GM19025 (cell line): ENCODE results near the gene SDHA.
"Not testable (repeated sequence)": the region's sequence is repeated elsewhere in the genome, so short reads cannot be mapped to it uniquely, and the experiment has no call there.

Source experiments
- ATAC-seq: cut with Tn5 transposase; IDR thresholded peaks from one replicate; pipeline ENCODE4 v1.9.1; 2021; ENCODE audit warnings: mild to moderate bottlenecking, low read depth, moderate library complexity; ENCODE audit not compliant: unreplicated experiment

Gene SDHA

DNA sequence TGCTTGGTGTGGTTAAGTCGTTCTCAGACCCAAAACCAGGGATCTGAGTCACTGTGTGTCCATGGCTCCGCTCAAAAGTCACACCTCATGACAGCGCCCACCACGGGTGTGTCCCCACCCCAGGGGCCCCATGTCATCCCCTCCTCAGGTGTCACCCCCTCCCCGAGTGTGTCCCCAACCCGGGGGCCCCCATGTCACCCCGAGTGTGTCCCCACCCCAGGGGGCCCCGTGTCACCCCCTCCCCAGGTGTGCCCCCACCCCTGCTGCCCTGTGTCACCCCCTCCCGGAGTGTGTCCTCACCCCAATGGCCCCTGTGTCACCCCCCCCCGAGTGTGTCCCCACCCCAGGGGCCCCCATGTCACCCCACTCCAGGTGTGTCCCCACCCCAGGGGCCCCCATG is 21.8 kb upstream of the SDHA start:
- no peak for ATAC-seq

DNA sequence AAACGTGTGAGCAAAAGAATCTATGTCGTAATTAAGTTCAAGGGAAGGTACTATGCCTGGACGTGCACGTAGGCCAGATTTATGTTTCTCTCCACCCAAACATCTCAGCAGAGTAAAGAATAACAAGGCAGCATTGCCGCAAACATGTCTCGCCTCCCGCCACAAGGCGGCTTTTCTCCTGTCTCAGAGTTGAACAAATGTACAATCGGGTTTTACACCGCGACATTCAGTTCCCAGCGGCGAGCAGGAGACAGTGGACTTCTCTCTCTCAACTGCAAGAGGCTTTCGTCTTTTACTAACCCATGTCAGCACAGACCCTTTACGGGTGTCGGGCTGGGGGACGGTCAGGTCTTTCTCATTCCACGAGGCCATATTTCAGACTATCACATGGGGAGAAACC is 21.1 kb upstream of the SDHA start:
- ATAC-seq: not testable (repeated sequence)

DNA sequence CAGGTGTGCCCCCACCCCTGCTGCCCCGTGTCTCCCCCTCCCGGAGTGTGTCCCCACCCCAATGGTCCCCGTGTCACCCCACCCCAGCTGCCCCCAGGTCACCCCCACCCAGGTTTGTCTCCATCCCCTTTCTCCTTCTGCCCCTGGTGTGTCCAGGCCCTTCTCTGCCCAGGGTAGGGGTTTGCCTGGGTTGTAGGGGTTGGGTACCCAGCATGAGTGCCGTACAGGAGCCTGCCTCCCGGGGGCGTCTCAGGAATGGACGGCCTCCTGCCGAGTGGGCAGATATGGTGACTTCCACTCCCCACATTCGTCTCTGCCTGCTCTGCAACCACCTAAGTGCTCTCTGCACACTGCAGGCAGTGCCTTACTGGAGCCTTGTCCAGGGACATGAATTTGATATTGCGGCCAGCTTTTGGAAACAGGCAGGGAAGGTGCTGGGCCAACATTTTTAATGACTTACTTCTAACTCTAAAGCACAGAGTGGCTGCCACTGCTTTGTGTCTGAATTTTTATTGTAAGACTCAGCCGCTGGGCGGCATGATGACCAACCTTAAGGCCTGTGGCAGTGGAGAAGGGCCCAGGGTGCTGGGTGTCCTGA is 20.1 kb upstream of the SDHA start:
- ATAC-seq: no peak

DNA sequence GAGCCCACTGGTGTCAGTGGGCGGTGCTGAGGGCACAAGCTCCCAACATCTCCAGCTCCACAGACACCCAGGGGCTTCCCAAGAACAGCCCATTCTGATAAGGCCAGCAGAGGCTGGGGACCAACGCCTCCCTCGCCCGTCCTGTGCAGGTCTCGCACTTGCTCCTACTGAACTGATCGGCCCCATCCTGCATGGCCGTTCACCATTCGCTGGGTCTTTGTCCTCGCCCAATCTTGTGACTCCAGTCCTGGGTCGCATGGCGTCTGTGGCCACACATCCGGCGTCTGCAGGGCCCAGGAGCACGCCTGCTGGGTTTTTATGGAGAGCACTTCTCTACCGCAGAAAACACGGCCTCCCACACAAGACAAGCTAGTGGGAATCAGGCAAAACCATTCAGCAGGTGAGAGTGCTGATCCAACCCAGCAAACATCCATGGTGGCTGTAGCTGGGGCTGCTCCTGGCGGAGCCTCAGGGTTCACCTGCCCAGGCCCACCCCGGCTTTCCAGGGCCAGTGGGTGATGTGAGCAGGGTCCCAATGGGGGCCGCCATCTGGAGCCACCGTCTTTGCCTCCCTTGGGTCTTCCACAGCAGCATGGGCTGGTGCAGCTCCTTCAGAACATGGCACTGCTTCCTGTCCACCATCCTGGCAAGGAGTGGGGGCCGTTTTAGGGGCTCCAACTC is 19.5 kb upstream of the SDHA start:
- ATAC-seq: no peak

DNA sequence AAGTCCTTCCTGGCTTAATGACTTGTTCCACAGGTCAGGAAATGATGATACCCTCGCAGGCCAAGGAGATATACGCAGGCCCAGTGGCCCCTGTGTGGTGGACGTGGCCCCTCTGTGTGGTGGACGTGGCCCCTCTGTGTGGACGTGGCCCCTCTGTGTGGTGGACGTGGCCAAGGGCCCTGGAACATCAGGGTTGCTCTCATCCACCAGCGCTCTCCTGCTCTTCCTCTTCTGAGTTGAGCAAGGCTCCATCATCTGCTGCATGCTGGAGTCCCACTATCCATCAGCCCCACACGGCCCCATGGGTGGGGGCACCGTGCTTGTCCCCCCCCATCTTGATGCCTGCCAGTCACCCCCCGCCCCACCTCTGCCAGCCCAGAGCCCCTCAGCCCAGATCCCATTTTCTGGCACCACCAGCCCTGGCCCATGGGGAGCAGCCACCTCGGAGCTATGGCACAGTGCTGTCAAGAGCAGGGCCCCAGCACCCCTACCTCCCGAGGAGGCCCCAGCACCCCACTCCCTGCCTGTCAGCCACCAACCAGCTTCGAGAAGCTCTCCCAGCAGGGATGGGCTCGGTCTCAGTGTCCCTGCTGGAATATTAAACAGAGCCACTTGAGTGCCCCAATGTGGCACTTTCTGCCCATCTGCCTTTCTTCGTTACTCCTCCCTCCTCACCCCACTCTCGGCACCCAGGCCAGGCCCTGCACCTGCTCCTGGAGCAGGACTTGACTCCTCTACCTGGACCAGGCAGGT is 18.7 kb upstream of the SDHA start:
- no peak for ATAC-seq

DNA sequence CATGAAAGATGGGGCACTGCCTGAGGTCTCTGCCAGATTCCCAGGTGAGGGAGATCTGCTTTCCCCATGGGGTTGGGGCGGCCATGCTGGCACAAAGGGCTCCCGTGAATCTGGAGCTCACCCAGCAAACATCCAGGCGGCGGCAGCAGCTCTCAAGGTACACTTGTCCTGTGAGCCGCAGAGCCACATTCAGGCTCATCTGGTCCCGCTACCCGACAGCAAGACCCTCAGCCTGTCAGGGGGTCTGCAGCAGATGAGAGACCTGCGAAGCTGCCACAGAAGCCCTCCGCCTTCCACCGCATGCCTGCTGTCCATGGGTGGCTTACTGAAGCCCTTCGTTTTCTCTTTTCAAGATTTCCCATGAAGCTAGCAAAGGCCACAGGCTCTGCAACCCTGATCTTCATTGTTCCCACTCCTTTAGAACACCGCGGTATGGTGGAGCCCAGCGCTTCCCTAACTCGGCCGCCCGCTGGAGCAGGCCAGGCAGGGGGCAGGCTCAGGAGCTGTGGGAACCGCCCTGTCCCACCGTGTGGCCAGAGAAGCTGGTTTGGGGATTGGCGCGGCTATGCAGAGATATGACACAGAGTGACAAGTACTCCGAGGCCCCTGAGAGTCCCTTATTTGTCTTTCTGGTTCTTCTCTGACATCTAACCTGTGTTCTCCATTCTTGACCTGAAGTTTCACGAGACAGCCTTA is 18.0 kb upstream of the SDHA start:
- ATAC-seq: no peak

DNA sequence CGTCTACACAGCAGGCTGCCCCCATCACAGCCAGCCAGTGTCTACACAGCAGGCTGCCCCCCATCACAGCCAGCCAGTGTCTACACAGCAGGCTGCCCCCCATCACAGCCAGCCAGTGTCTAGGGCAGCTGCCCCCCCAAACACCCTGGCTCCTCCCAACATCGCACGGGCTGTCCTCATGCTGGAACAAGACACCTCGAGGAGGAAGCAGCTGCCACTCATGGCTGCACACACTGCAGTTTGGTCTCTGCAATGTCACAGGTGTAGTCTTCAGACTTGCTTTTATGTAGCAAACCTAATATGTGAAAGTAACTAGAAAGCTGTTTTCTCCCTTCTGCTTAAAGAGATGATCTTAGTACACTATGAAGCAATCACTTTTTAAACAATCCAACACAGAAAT is 17.1 kb upstream of the SDHA start:
- ATAC-seq: no peak

DNA sequence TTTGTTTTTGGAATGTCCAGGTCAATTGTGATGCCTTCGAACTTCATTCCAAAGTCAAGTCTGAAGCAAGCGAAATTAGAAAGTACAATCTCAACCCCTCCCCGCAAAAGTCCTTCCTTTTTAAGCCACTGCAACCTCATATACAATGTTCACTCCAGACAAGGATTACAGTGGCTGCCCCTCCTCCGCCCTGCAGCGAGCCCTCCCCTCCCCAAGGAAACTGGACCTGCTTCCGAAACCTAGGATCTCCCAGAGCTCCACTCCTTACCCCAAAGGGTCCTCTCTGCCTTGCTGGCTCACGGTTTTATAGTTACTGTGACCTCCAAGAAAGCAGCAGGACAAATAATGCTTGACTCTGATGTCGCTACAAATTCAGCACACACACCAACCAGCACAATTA is 16.4 kb upstream of the SDHA start:
- no peak for ATAC-seq

DNA sequence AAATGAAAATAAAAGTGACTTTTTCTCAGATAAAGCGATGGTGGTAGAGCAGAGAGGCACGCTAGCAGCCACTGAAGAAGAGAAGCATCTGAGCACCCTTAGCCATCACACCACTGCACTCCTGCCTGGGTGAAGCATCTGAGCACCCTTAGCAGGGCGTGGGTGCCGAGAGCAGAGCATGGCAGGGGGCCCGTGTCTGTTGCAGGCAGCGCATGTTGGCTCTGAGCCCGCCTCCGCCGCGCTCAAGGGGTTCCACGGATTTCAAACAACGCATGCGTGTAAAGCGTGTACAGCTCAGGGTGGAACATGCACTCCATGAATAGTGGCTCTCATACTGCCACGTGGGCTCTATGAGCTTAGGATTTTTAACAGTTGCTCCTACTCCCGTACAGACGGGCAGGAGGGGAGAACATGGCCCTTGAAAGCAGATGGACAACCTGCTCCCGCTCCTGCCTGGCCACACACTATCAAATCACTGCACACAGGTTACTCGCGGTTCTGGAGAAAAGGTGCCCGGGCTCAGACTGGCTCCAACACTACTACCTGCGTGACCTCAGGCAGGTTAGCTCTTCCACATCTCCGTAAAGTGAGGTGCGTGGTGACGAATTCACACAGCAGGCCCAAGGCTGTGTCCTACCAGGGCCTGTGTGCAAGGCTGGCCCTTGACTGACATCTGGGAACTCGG is 14.7 kb upstream of the SDHA start:
- ATAC-seq: no peak

DNA sequence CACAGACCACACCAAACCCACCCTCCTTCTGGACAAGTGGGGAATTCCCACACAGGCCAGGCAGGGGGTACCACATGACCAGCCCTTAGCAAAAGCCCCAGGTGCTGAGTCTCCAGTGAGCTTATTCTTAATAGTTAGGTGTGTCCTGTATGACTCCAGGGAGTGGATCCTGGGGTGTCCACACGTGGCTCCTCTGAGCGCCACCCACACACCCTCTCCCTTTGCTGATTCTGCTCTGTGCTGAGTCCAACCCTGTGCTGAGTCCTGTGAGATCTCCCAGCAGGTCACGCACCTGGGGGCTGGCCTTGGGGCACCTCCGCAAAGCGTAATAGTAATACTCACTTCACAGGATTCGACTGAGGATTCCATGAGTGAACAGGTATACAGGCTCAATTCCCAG is 14.1 kb upstream of the SDHA start:
- no peak for ATAC-seq

DNA sequence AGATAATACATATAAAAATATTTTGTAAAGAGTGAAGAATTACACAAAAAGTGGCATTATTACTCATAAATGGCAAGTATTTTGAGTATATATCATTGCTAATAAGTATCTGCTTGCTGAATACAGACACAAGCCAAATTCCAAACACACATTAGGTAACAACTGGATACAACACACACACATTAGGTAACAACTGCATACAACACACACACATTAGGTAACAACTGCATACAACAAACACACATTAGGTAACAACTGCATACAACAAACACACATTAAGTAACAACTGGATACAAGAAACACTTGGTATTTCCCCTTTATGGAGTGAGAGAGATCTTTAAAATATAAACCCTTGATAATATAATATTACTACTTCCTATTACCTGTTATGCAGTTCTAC is 13.7 kb upstream of the SDHA start:
- no peak for ATAC-seq

DNA sequence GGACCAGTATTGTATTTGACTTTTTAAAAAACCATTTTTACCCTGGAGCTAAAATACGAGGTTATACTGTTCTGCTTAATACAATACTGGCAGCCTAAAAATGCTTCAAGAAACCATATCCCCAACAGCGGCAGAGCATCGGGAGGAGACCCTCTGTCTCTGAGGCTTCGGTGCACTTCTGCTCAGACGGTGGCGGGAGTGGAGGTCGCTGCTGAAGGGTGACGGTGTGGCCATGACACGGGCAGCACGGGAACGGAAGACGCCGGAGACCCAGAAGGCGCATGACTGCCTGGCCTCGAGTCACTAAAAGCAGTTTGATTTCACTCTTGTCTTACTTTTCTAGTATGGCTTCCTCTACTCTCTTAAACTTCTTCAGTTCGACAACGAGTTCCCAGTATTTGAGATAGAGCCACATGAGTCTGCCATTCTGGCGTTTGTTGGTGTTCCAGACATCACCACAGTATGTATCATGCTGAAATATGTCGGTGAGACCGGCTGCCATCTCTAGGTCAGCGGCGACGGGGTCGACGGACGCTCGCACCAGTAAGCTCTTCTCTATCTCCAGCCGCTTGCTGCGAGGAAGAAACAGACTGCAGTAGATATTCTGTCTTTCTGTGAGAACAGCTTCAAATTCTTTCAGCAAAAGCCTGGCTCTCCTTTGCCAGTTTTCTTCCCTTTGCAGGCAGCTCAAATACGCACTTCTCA is 13.0 kb upstream of the SDHA start:
- ATAC-seq: no peak

DNA sequence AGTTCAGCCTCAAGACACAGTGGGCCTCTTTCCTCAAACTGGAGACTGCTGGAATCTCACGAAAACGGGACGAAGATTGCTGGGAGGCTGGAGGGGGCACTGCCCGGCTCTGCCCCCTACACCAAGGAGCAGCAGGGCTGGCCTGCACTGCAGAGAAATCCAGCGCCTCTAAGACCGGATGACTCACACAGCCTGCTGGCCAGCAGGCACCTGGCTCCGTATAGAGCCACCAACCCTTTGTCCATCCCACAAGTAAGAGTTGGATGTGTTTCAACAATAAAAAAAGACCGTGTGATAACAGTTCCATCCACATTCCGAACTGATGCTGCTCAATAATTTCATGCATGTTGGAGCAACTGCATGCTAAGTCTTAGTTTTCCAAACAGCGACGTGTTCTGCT is 11.7 kb upstream of the SDHA start:
- no peak for ATAC-seq

DNA sequence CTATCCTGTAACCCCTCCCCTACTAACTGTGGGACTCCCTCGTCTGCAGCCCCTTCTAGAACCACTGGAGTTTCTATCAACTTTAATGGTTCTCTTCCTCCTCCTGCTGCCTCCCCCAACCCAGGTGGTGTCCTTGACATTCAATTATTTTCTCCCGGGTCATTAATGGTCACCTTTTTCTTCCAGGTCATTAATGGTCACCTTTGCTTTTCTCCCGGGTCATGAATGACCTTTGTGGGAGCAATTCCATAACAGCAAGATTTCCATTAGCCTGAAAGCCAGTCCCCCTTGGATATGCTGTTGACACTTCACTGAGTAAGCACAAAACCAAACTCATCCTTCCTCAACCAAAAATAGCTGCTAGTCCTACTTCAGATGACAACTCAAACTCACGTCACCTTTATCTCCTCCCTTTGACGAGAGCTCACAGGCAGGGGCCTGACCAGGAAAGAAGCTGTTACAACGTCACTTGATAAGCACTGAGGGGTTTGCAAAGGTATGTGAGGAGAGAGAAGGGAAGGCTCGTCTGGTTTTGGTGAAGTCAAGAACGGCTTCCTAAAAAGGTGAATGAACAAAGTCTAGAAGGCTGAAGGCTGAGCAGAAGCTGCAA is 11.1 kb upstream of the SDHA start:
- no peak for ATAC-seq

DNA sequence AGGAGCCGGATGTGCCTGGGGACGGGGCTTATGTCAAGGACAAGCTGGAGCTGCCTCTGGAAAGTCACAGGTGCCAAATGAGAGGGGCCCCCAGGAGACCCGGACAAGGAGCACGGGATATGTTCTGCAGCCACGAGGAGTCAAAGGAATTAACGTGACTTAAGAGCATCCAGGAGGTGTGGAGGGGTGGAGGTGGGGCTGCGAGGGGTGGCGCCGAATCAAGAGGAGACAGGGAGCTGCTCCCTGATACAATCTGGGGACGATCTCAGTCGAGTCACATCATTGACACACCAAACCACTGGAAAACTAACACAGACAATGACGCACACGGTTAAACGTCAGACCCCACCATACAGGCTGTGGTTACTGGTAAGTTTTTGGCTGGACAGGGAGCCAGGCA is 10.5 kb upstream of the SDHA start:
- no peak for ATAC-seq

DNA sequence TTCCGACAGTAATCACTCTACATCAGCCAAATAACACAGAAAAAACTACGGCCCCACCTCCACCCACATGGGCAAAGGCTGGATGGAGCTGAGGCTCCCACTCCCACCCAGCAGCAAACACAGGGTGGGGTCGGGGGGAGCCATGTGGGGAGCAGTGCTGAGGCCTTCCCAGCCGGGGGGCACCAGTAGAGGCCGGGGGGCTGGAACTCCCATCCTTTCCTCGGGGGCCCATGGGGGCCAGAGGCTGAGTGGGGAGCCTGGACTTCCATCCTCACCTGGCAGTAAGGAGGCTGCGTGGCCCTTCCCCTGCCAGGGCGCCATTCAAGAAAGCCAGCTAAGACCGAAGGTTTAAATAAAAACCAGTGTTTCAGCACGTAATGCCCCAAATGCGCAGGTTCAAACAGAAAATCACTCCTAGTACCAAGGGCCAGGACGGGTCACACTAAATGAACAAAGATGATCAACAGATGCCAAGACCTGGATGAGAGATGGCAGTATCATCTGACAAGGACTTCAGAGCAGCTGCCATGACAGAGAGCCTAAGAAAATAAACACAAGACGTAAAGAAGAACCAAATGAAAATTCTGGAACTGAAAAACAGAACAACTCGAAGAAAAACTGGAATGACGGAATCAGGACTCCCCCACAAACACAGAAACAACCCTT is 9.5 kb upstream of the SDHA start:
- no peak for ATAC-seq

DNA sequence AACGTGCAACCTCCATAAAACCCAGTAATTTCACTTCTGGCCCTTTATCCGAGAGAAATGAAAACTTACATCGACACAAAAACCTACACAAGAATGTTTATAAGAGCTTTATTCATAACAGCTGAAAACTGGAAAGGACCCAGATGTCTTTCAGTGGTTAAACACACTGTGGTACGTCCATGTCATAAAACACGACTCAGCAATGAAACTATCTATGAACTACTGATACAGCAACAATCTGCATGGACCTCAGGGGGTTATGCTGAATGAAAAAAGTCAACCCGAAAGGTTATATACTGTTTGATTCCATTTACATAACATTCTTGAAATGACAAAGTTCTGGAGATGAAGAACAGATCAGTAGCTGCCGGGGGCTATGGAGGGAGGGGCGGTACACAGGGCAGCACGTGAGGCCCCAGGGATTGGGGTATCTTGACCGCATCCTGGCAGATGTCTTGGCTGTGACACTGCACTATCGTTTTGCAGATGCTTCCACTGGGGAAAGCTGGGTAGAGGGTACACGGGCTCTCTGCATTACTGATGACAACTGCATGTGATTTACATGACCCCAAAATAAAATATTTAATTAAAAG is 4.2 kb upstream of the SDHA start:
- no peak for ATAC-seq

DNA sequence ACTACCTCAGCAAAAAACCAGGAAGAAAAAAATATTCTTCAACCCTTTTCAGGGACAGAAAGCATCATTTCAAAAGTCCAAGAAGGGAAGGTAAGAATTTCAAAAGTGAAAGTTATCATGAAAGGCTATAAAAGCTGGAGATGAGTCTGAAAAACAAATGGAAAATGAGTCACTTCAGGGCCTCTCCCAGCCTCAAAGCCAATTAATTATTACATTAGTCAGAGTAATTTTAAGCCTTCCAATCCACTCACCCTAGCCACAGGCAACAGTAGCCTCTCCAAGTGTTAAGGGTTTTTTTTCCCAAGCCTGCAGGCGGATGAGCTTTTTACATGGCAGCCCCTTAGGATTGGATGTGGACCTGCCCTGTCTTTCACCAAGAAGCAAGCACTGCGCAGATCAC is 2.9 kb upstream of the SDHA start:
- ATAC-seq: not testable (repeated sequence)

DNA sequence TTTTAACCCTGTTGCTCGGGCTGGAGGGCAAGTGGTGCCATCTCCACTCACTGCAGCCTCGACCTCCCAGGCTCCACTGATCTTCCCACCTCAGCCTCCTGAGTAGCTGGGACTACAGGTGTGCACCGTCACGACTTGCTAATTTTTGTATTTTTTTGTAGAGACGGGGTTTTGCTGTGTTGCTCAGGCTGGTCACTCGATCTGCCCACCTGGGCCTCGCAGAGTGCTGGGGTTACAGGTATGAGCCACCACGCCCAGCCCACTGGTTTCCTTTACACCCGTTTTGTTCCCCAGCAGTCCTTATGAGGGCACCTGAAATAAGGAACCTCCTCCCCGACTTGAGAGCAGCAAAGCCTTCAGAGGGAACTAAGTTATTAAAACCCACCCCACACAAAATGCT is 2.0 kb upstream of the SDHA start:
- not testable (repeated sequence) for ATAC-seq
